ENCODE measurements around the gene AURKAIP1. TPM values are rescaled to one million over a fixed set of nuclear protein-coding genes. Genes with fewer than 3 reads are reported as not detected.
"Not testable (repeated sequence)": the region's sequence is repeated elsewhere in the genome, so short reads cannot be mapped to it uniquely, and the experiment has no call there.

Gene AURKAIP1
- total RNA-seq, 1 donor from 2014 or later: 130 TPM

DNA sequence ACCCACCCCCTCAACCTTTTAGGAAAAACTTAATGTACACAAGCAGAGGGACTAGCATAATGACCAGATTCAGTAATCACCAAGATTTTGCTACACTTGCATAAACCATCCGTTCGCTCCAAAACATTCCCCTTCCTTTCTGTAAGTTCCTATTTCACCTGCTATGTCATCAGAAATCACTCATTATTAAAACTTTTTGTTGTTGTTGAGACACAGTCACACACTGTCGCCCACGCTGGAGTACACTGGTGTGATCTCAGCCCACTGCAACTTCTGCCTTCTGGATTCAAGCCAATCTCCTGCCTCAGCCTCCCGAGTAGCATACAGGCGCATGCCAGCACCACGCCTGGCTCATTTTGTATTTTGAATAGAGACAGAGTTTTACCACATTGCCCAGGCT is 28.6 kb upstream of the AURKAIP1 start:
- Mint-ChIP-seq H3K4me1 (ENCODE audit: low read depth, unreplicated experiment) (peaks cover 8% of the 10 kb centered on the region), H3K4me3 (ENCODE audit: unreplicated experiment) (peak overlapping the region; percentile 32), H3K9me3 (ENCODE audit: unreplicated experiment) (peaks cover 21% of the 10 kb centered on the region), H3K36me3 (ENCODE audit: unreplicated experiment) (no peaks in the 10 kb centered on the region), H3K27ac (ENCODE audit: unreplicated experiment) (peak overlapping the region; percentile 70), H3K27me3 (ENCODE audit: unreplicated experiment) (peaks cover 8% of the 10 kb centered on the region)
- TF ChIP-seq, protein P1, sequence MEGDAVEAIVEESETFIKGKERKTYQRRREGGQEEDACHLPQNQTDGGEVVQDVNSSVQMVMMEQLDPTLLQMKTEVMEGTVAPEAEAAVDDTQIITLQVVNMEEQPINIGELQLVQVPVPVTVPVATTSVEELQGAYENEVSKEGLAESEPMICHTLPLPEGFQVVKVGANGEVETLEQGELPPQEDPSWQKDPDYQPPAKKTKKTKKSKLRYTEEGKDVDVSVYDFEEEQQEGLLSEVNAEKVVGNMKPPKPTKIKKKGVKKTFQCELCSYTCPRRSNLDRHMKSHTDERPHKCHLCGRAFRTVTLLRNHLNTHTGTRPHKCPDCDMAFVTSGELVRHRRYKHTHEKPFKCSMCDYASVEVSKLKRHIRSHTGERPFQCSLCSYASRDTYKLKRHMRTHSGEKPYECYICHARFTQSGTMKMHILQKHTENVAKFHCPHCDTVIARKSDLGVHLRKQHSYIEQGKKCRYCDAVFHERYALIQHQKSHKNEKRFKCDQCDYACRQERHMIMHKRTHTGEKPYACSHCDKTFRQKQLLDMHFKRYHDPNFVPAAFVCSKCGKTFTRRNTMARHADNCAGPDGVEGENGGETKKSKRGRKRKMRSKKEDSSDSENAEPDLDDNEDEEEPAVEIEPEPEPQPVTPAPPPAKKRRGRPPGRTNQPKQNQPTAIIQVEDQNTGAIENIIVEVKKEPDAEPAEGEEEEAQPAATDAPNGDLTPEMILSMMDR (IDR thresholded peaks at IDR 0.05; ENCODE audit: partially characterized antibody, unreplicated experiment): no peak
- no peak for DNase-seq

GRCh38 chr1:1402901-1403392 is 27.9 kb upstream of the AURKAIP1 start:
- H3K36me3 Mint-ChIP-seq (ENCODE audit: unreplicated experiment); H3K4me1 Mint-ChIP-seq (ENCODE audit: low read depth, unreplicated experiment); H3K27me3 Mint-ChIP-seq (ENCODE audit: unreplicated experiment); H3K4me3 Mint-ChIP-seq (ENCODE audit: unreplicated experiment); DNase-seq: not testable (repeated sequence)
- Mint-ChIP-seq H3K9me3 (ENCODE audit: unreplicated experiment) (peaks cover 24% of the 10 kb centered on the region), H3K27ac (ENCODE audit: unreplicated experiment) (peak overlapping the region; percentile 70)

DNA sequence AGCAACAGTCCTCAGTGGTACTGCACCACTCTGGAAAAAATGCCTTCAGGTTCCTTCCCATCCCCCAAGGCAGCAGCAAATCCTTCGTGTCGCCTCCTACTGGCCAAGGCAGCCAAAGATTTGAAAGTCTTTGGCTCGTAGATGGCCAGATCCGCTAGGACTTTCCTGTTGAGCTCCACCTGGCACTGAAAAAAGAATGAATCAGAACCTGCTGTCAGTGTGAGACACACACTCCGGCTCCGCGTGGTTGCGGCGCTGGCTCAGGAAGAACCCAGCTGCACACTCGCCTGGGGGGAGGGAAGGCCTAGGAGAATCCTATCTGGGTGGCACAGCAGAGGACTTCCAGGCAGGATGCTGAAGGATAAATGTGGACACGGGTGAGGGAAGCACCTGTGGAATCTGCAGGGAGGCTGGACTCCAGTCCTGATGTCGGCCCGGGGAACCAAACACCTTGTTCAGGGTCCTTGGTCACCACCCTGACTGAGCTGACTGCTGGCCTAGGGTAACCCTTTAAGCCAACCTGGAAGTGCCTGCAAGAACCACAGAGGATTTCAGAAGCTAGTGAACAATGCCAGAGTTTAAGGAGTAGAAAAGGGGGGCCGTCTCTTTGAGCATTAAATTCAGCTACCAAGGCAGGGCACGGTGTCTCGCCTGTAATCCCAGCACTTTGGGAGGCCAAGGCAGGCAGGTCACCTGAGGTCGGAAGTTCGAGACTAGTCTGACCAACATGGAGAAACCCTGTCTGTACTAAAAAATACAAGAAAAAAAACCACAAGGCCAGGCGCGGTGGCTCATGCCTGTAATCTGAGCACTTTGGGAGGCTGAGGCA is 27.3 kb upstream of the AURKAIP1 start:
- H3K27me3 Mint-ChIP-seq (ENCODE audit: unreplicated experiment): peaks cover 5% of the 10 kb centered on the region
- H3K4me1 Mint-ChIP-seq (ENCODE audit: low read depth, unreplicated experiment): peaks cover 5% of the 10 kb centered on the region
- H3K27ac Mint-ChIP-seq (ENCODE audit: unreplicated experiment): peak overlapping the region; percentile 10
- peak; percentile 66 for DNase-seq
- TF ChIP-seq, protein P1 (IDR thresholded peaks at IDR 0.05; ENCODE audit: partially characterized antibody, unreplicated experiment): peak; percentile 47
- H3K4me3 Mint-ChIP-seq (ENCODE audit: unreplicated experiment): peak overlapping the region; percentile 52
- peaks cover 24% of the 10 kb centered on the region for H3K9me3 Mint-ChIP-seq (ENCODE audit: unreplicated experiment)
- no peaks in the 10 kb centered on the region for H3K36me3 Mint-ChIP-seq (ENCODE audit: unreplicated experiment)

DNA sequence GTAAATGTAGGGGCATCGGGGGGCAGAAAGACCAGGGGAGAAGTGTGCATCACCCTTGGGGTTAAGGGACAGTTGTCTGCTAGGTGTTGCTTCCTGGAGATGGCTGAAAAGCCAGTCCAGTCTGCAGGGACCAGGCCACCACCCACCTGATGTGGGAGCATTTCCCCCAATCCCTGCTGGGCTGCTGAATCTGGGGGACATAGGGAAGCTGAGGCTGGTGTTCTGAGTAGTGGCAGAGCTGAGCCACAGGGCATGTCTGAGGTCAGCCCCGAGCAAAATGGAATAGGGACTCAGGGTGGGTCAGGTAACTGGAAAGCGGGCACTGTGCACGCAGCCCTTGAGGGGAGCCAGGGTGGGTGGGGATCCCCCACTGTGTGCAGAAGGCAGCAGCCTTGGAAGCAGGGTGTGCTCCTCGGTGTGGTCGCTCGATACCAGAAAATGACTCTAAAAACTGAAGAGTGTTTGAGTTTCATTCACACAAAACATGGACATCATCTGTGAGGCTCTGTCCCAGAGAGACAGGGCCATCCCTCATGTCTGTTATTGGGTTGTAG is 26.5 kb upstream of the AURKAIP1 start:
- TF ChIP-seq, protein P1 (IDR thresholded peaks at IDR 0.05; ENCODE audit: partially characterized antibody, unreplicated experiment): no peak
- no peak for DNase-seq
- no peaks in the 10 kb centered on the region for H3K36me3 Mint-ChIP-seq (ENCODE audit: unreplicated experiment)
- H3K27me3 Mint-ChIP-seq (ENCODE audit: unreplicated experiment): peaks cover 3% of the 10 kb centered on the region
- H3K9me3 Mint-ChIP-seq (ENCODE audit: unreplicated experiment): peaks cover 24% of the 10 kb centered on the region
- peak overlapping the region; percentile 69 for H3K4me3 Mint-ChIP-seq (ENCODE audit: unreplicated experiment)
- peak overlapping the region; percentile 17 for H3K27ac Mint-ChIP-seq (ENCODE audit: unreplicated experiment)
- peaks cover 5% of the 10 kb centered on the region for H3K4me1 Mint-ChIP-seq (ENCODE audit: low read depth, unreplicated experiment)

DNA sequence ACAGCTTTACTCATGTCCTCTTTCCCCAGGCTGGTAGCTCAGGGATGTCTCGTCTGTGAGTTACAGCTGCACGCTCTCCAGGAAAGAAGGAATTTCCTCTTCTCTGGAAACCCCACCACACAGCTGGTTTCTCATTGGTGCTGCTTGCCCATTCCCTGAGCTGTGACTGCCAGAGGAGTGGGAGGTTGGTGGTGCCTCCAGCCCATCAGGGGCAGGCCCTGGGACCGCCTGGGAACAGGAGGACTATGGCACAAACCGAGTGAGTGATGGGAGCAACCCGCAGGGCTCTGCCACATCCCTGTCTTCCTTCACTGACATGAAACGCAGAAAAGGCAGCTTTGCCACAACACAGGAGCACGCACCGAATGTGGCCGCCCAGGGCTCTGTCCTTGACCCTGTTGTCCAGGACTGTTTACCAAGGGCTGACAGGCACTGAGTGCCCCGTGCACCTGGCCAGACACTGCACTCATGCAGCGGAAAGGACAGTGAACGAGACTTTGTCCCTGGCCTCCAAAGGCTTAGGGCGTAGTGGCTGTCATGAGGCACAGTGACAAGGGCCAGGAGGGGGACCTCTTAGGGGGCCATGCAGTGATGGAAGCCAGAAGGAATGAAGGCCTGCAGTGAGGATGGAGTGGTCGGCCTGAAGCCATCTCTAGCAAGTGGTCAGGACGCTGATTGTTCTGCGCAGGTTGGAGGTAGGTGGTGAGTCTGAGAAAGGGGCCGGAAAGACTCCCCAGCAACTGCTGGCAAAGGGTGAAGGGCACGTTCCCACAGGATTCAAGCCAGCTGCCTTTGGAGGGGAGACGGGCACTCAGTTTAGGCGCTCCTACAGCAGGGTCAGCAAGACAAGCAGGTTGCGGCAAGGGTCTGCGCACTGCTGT is 25.8 kb upstream of the AURKAIP1 start:
- H3K4me1 Mint-ChIP-seq (ENCODE audit: low read depth, unreplicated experiment): peaks cover 4% of the 10 kb centered on the region
- peaks cover 22% of the 10 kb centered on the region for H3K9me3 Mint-ChIP-seq (ENCODE audit: unreplicated experiment)
- DNase-seq: no peak
- no peaks in the 10 kb centered on the region for H3K36me3 Mint-ChIP-seq (ENCODE audit: unreplicated experiment)
- H3K4me3 Mint-ChIP-seq (ENCODE audit: unreplicated experiment): peak overlapping the region; percentile 93
- peak overlapping the region; percentile 75 for H3K27ac Mint-ChIP-seq (ENCODE audit: unreplicated experiment)
- peaks cover 3% of the 10 kb centered on the region for H3K27me3 Mint-ChIP-seq (ENCODE audit: unreplicated experiment)
- TF ChIP-seq, protein P1 (IDR thresholded peaks at IDR 0.05; ENCODE audit: partially characterized antibody, unreplicated experiment): no peak

Data from glutamatergic neuron (in vitro differentiated cells).